NCI-H526 (cell line): ENCODE measurements around the gene KIAA0513.
"Not testable (repeated sequence)": the region's sequence is repeated elsewhere in the genome, so short reads cannot be mapped to it uniquely, and the experiment has no call there.

ENCODE experiments used
- DNase-seq, 2 experiments: peaks; one replicate each; lab custom pipeline; 2025; lab: John Stamatoyannopoulos, UW

KIAA0513 gene

DNA sequence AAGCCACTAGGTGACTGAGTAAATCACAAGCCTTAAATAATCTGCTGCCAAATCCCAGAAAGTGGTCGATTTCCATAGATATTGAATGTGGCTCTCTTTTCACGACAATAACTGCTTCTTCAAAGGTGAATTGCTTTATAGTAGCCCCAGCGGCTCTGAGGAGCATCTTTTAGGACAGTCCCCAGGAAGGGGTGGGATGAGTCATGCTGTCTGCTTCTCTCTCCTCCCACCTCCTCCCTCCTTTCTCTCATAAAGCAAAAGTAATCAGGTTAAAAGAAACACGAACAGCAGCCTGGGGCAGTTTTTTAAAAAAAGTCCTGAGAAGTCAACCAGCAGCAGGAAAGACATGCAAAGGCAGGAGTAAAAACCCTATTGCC lies 1.8 kb downstream of the KIAA0513 start:
- DNase-seq = no peak

GRCh38 chr16:85029981-85030401 lies 2.4 kb downstream of the KIAA0513 start:
- no peak for DNase-seq

- no peak for DNase-seq
Observed at GRCh38 chr16:85031451-85031850, 3.9 kb downstream of the KIAA0513 start.

GRCh38 chr16:85032187-85032586 lies 4.6 kb downstream of the KIAA0513 start:
- not testable (repeated sequence) for DNase-seq

- no peak for DNase-seq
Observed at GRCh38 chr16:85033171-85033570, 5.6 kb downstream of the KIAA0513 start.

DNA sequence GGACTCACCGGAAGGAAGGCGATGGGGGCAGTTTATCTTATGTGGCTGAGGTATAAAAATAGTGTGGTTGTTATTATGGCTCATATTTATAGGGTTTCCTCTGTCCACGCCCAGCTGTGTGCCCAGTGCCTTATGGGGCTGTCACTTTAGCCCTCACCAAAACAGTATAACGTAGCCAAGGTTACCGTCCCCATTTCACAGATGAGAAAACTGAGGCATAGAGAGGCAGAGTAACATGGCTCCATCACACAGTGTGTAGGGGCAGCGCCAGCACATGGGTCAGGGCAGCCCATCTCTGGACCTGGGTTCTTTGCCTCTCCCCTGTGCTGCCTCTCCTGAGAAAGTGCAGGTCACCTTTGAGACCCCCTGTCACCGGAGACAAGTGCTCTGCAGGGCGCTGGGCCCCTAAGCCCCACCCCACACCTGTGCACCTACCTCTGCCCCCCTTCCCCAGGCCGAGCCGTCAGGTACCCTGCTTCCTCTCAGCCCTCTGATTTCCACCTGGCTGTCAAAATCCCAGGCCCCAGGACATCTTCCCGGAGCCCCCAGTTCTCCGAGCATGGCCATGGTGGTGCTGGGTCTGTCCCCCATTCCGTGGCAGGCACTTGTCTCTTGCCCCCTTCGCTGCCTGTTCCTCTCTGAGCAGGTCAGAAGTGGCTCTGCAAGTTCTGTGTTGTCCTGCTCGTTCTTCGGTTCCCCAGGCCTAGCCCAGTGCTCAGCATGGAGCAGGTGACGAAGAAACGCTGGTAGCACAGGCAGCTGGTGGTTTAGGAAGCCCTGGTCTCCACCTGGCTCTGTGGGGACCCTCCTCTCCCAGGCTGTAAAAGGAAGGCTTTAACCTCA lies 7.2 kb downstream of the KIAA0513 start:
- DNase-seq = no peak

GRCh38 chr16:85036236-85037049 lies 8.8 kb downstream of the KIAA0513 start:
- no peak for DNase-seq

GRCh38 chr16:85037050-85037410 lies 9.4 kb downstream of the KIAA0513 start:
- no peak for DNase-seq

- no peak for DNase-seq
Observed at GRCh38 chr16:85037721-85038120, 10.1 kb downstream of the KIAA0513 start.

DNA sequence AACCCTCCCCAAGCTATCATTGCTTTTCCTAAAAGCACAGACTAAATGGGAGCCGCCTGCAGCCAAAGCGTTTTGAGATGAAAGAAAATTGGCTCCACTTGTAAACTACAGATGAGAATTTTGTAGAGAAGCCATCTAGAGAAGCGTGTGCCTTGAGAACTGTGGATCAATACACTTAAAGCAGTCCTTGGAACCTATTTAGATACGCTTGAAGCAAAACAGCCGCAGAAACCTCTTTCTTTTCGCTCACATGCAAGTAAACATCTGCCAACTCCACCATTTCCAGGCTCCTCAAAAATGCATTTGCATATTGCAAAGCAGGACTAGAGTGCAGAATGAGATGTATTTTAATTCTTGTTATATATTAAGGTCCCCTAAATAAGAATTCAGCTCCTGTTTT lies 13.1 kb downstream of the KIAA0513 start:
- DNase-seq = peak in 1 of 2 experiments; percentile 43

GRCh38 chr16:85041219-85042166 lies 13.9 kb downstream of the KIAA0513 start:
- DNase-seq = peak in 1 of 2 experiments; percentile 14

DNA sequence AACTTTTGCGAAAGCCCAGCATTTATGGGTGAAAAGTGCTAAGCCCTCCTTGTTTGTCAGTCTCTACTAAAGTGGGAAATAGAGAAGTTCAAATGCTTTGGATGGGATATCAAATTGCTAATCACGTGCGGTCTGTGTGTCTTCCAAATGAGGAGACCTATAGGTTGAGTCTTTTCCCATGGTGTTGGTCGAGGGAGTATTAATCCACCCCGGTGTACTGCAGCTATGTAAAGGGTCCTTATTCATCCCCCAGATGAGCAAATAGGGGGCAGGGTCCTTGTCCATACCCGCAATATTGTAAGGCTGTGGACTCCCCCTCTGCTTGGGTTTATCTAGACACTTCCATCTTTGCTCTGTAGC lies 14.6 kb downstream of the KIAA0513 start:
- DNase-seq = no peak

- DNase-seq = no peak
Observed at GRCh38 chr16:85042606-85043005, 15.0 kb downstream of the KIAA0513 start.

GRCh38 chr16:85045077-85045476 lies 17.5 kb downstream of the KIAA0513 start:
- DNase-seq = no peak

- DNase-seq = no peak
Observed at GRCh38 chr16:85045641-85046471, 18.3 kb downstream of the KIAA0513 start.

GRCh38 chr16:85046472-85046916 lies 18.9 kb downstream of the KIAA0513 start:
- no peak for DNase-seq

- DNase-seq = no peak
Observed at GRCh38 chr16:85046931-85047866, 19.6 kb downstream of the KIAA0513 start.

DNA sequence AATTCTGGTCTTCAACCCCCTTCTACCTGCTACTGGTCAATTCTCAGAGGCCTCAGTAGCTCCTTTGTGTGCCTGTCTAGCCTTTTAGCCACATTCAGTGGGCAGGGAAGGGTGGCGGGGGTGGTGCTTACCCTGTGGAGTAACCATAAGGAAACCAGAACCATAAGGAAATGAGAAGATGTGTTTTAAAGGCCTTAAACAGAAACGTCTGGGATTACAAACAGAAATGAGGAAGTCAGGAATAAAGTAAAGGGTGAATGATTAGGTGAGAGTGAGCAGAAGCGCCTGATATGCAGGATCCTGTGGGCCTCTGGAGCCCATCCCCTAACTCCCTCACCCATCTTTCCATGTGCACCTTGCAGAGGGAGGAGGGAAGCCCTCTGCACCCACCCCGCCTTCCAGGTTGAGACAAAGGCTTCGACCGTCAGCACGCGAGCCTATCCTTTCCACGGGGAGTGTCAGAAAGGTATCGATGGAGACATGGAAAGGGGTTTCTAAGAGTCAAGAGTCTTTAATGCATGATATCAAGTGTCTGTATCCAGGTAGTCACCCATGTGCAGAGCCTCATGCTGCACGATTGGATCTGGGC lies 20.4 kb downstream of the KIAA0513 start:
- DNase-seq = no peak

- no peak for DNase-seq
Observed at GRCh38 chr16:85048921-85049562, 21.4 kb downstream of the KIAA0513 start.
